SK-N-SH (cell line): ENCODE measurements around the gene ADGB. TPM values are rescaled to one million over a fixed set of nuclear protein-coding genes. Genes with fewer than 3 reads are reported as not detected.

Experiments
- CTCF ChIA-PET: fragments of 300-600, 350-600 bp; formaldehyde crosslinking; extraction: SDS; loops from one replicate; lab custom pipeline; 2021; lab: Yijun Ruan, JAX
- POLR2A ChIA-PET: fragments of 350-600 bp; sonication (Branson Sonifier 250); formaldehyde crosslinking; extraction: SDS; loops from one replicate; lab custom pipeline; 2020; ENCODE audit warnings: antibody characterized with exemption, inconsistent platforms; lab: Yijun Ruan, JAX
- DNase-seq: peaks from one replicate; pipeline ENCODE4 v3.0.0; 2012
- H2AFZ ChIP-seq: fragments of 200-600 bp; sonication (generic); 2 replicates; pipeline ENCODE4 v1.8.1; 2016; ENCODE audit warnings: antibody characterized with exemption, mild to moderate bottlenecking, low read depth
- H3F3A ChIP-seq: fragments of 200-600 bp; sonication (generic); replicated peaks from 2 replicates; pipeline ENCODE3; 2016; ENCODE audit warnings: antibody characterized with exemption, mild to moderate bottlenecking; ENCODE audit not compliant: insufficient read depth
- H3K27ac ChIP-seq, 2 experiments: fragments of 200-500 bp in 1 of 2; fragments of 200-600 bp in 1 of 2; sonication (Bioruptor generic) in 1 of 2; sonication (generic), shearing (Covaris generic) in 1 of 2; 2 replicates each; pipeline versions ENCODE4 v1.5.1 to v1.6.1; 2014 to 2016; ENCODE audit warnings: low read depth in 2 of 2, inconsistent platforms in 1 of 2, low read length in 1 of 2, mild to moderate bottlenecking in 1 of 2, mixed read lengths in 1 of 2
- H3K27me3 ChIP-seq: fragments of 200-600 bp; sonication (generic), shearing (Covaris generic); 2 replicates; pipeline ENCODE4 v1.6.1; 2016; ENCODE audit warnings: mixed run types; ENCODE audit not compliant: insufficient read depth
- H3K36me3 ChIP-seq, 2 experiments: fragments of 200-500 bp in 1 of 2; fragments of 200-600 bp in 1 of 2; sonication (Bioruptor generic) in 1 of 2; sonication (generic) in 1 of 2; replicated peaks in 1 of 2; 2 replicates each; pipeline versions ENCODE3 to v1.5.1; 2014 to 2016; ENCODE audit warnings: low read length in 1 of 2, mild to moderate bottlenecking in 1 of 2; ENCODE audit not compliant: insufficient read depth in 2 of 2, control insufficient read depth in 1 of 2
- H3K4me1 ChIP-seq, 2 experiments: fragments of 200-500 bp in 1 of 2; fragments of 200-600 bp in 1 of 2; sonication (Bioruptor generic) in 1 of 2; sonication (generic), shearing (Covaris generic) in 1 of 2; 2 replicates each; pipeline versions ENCODE4 v1.5.1 to v1.6.1; 2014 to 2016; ENCODE audit warnings: low read depth in 1 of 2, low read length in 1 of 2, mixed run types in 1 of 2; ENCODE audit not compliant: insufficient read depth in 2 of 2, control insufficient read depth in 1 of 2
- H3K4me2 ChIP-seq: fragments of 200-600 bp; sonication (generic), shearing (Covaris generic); 2 replicates; pipeline ENCODE4 v1.6.1; 2017; ENCODE audit warnings: mixed run types
- H3K4me3 ChIP-seq, 2 experiments: fragments of 200-500 bp in 1 of 2; fragments of 200-600 bp in 1 of 2; sonication (Bioruptor generic) in 1 of 2; sonication (generic), shearing (Covaris generic) in 1 of 2; 2 replicates each; pipeline versions ENCODE4 v1.5.1 to v1.8.1; 2014 to 2016; ENCODE audit warnings: low read depth in 2 of 2, inconsistent platforms in 1 of 2, low read length in 1 of 2, mild to moderate bottlenecking in 1 of 2, mixed read lengths in 1 of 2, moderate library complexity in 1 of 2
- H3K79me2 ChIP-seq: fragments of 200-600 bp; sonication (generic); 2 replicates; pipeline ENCODE4 v1.8.1; 2017; ENCODE audit warnings: mild to moderate bottlenecking; ENCODE audit not compliant: insufficient read depth
- H3K9ac ChIP-seq: fragments of 200-600 bp; sonication (generic); 2 replicates; pipeline ENCODE4 v1.6.1; 2017; ENCODE audit warnings: mixed run types
- H3K9me2 ChIP-seq: fragments of 200-600 bp; sonication (generic); 2 replicates; pipeline ENCODE4 v1.6.1; 2017; ENCODE audit warnings: mixed run types
- H3K9me3 ChIP-seq: fragments of 200-600 bp; sonication (generic); 2 replicates; pipeline ENCODE4 v1.6.1; 2017; ENCODE audit warnings: mixed run types, mild to moderate bottlenecking, moderate library complexity
- H4K20me1 ChIP-seq: fragments of 200-600 bp; sonication (generic); 2 replicates; pipeline ENCODE4 v1.6.1; 2017; ENCODE audit warnings: mild to moderate bottlenecking, mixed run types; ENCODE audit not compliant: insufficient read depth
- CHD2 ChIP-seq: fragments of 150-350 bp; IDR thresholded peaks from 2 replicates; pipeline ENCODE4 v1.6.1; 2018; ENCODE audit warnings: low read length; ENCODE audit not compliant: partially characterized antibody
- CTCF ChIP-seq: fragments of 200-600 bp; sonication (generic); IDR thresholded peaks from 2 replicates; pipeline ENCODE4 v1.6.1; 2017; ENCODE audit warnings: antibody characterized with exemption, mild to moderate bottlenecking, moderate library complexity
- ELF1 ChIP-seq: IDR thresholded peaks from 2 replicates; pipeline ENCODE4 v1.4.0; 2012
- FOSL2 ChIP-seq: IDR thresholded peaks from 2 replicates; pipeline ENCODE4 v1.4.0; 2012; ENCODE audit warnings: low read depth, mild to moderate bottlenecking, moderate library complexity, borderline replicate concordance
- JUND ChIP-seq: IDR thresholded peaks from 2 replicates; pipeline ENCODE4 v1.4.0; 2012
- MEF2A ChIP-seq: IDR thresholded peaks from 2 replicates; pipeline ENCODE4 v1.4.0; 2012; ENCODE audit warnings: low read depth, borderline replicate concordance
- MXI1 ChIP-seq: IDR thresholded peaks from 2 replicates; pipeline ENCODE4 v1.6.1; 2012; ENCODE audit warnings: mild to moderate bottlenecking, low read depth, low read length, improper control_type of control experiment
- PBX3 ChIP-seq: IDR thresholded peaks from 2 replicates; pipeline ENCODE4; 2012
- POLR2AphosphoS5 ChIP-seq: IDR thresholded peaks from 2 replicates; pipeline ENCODE4 v1.6.1; 2012; ENCODE audit warnings: low read depth, low read length
- RAD21 ChIP-seq: IDR thresholded peaks from 2 replicates; pipeline ENCODE4 v1.6.1; 2012; ENCODE audit warnings: mild to moderate bottlenecking, low read length
- RCOR1 ChIP-seq: fragments of 150-350 bp; IDR thresholded peaks from 2 replicates; pipeline ENCODE4 v1.6.1; 2017; ENCODE audit warnings: antibody characterized with exemption, low read length
- REST ChIP-seq: IDR thresholded peaks from 2 replicates; pipeline ENCODE4 v1.6.1; 2012; ENCODE audit warnings: mild to moderate bottlenecking, low read depth, low read length, moderate library complexity
- RFX5 ChIP-seq: IDR thresholded peaks from 2 replicates; pipeline ENCODE4 v1.6.1; 2012; ENCODE audit warnings: mild to moderate bottlenecking, improper control_type of control experiment, low read length
- RXRA ChIP-seq: IDR thresholded peaks from 2 replicates; pipeline ENCODE4 v1.4.0; 2012; ENCODE audit warnings: low read depth, mild to moderate bottlenecking, borderline replicate concordance
- SMC3 ChIP-seq: IDR thresholded peaks from 2 replicates; pipeline ENCODE4 v1.6.1; 2012; ENCODE audit warnings: low read depth, low read length, improper control_type of control experiment
- TAF1 ChIP-seq: IDR thresholded peaks from 2 replicates; pipeline ENCODE4 v1.6.1; 2012; ENCODE audit warnings: low read depth, mild to moderate bottlenecking, low read length, moderate library complexity, borderline replicate concordance
- USF2 ChIP-seq: fragments of 150-350 bp; IDR thresholded peaks from 2 replicates; pipeline ENCODE4 v1.6.1; 2017; ENCODE audit warnings: antibody characterized with exemption, low read length, low read depth, borderline replicate concordance
- WGBS: methylation state at CpG from one replicate; pipeline ENCODE4 v1.1.6; 2017; ENCODE audit warnings: low lambda C conversion rate; 5-methylcytosine and 5-hydroxymethylcytosine counted together
- polyA plus RNA-seq, 3 experiments: library from polyadenylated mRNA; depleted of rRNA; stranded (reverse); fragments of >200 nt; gene quantifications; 2 replicates each; pipeline ENCODE4 v1.2.3, GENCODE V29; 2012

ADGB gene
- polyA plus RNA-seq, 1 of the 3 experiments (the other 2 are of a cell fraction), result not detected

- peak; percentile 40 for DNase-seq
These were observed 186.3 kb downstream of the ADGB start for GRCh38 chr6:146785001-146785585.

More at GRCh38 chr6:146785001-146785585, 186.3 kb downstream of the ADGB start:
- TF ChIP-seq RAD21 (peak; percentile 59), RXRA (no peak), CHD2 (no peak), POLR2AphosphoS5 (no peak), PBX3 (no peak), TAF1 (no peak), ELF1 (no peak), MXI1 (no peak), SMC3 (peak; percentile 33; the same call in 1 of the 2 replicates), JUND (no peak), CTCF (peak; percentile 68), FOSL2 (no peak), RCOR1 (no peak), MEF2A (no peak), REST (no peak), USF2 (no peak), RFX5 (no peak)
- no peak overlapping the region for H2AFZ ChIP-seq
- H3K9me3 ChIP-seq, result no peaks in the 10 kb centered on the region
- H3K4me3 ChIP-seq, result no peak overlapping the region
- no peak overlapping the region for H3K9ac ChIP-seq
- no peaks in the 10 kb centered on the region for H3K27me3 ChIP-seq
- no peaks in the 10 kb centered on the region for H3K4me1 ChIP-seq
- ChIA-PET CTCF (interaction anchor here (0.6 to 1.8 kb wide), 9 partner anchors 9 to 85 kb away, joined by 4 to 14 read pairs (median 4); no protein-coding TSS in a partner anchor), POLR2A (no interaction called here)
- no peaks in the 10 kb centered on the region for H3K36me3 ChIP-seq
- H3K9me2 ChIP-seq, result no peaks in the 10 kb centered on the region
- no peaks in the 10 kb centered on the region for H3K79me2 ChIP-seq
- no peaks in the 10 kb centered on the region for H4K20me1 ChIP-seq
- 10% methylated on average over 5 of the region's 5 CpGs for whole genome bisulfite sequencing
- H3K27ac ChIP-seq, result no peak overlapping the region
- H3F3A ChIP-seq, result no peaks in the 10 kb centered on the region
- H3K4me2 ChIP-seq, result no peak overlapping the region
